ENCODE data around the gene PLCD3.

The PLCD3 gene

GRCh38 chr17:45060797-45061605 lies 71.3 kb downstream of the PLCD3 start, which contains the start of gene NMT1:
Gene NMT1 (plus strand): TSS chr17:45061317. CDS start chr17:45061330, 13 bp downstream.
- FAIRE-seq = peak; percentile 97

DNA sequence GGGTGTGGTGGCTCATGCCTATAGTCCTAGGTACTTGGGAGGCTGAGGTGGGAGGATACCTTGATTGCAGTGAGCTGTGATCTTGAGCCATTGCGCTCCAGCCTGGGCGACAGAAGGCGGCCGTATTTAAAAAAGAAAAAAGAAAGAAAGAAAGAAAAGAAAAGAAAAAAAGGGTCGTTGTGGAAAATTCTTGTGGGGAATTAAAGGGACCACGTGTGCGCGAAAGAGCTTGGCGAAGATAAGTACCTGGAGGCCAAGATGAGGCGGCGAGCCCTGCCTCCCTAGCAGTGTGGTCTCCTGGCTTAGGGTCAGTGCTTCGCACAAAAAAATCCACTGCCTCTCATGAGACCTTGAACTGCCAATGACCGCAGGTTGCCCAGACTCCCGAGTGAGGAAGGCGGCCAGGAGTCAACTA lies 71.9 kb downstream of the PLCD3 start:
- FAIRE-seq = no peak

Data from G401.6 (cell line).